A549 treated with CpdA at 1 μM for 4 hours (cell line): ENCODE results near the gene ABCA4. TPM values are rescaled to one million over a fixed set of nuclear protein-coding genes. Genes with fewer than 3 reads are reported as not detected.

ENCODE experiments used
- total RNA-seq: library from RNA; stranded (reverse); fragments of 200-300 nt; extraction: Qiagen RNA extraction; gene quantifications from 5 replicates; pipeline ENCODE4 v1.2.3, GENCODE V29; 2022; ENCODE audit warnings: low read depth

The ABCA4 gene
- total RNA-seq = 0.07 to 0.27 TPM (median 0.13 TPM) in 3 of 5 replicates, not detected in the others

GRCh38 chr1:94120991-94121390, at the start of gene ABCA4:
Gene ABCA4 (minus strand): TSS chr1:94121148. CDS start chr1:94121045, 103 bp downstream.

Other genes starting within 250 kb of the ABCA4 start
- gene DNTTIP2, start 241.9 kb downstream of the ABCA4 start, total RNA-seq = 42.3 to 50.8 TPM (median 45.7 TPM) in 5 replicates
- gene GCLM, start 211.7 kb downstream of the ABCA4 start, total RNA-seq = 111 to 137 TPM (median 126 TPM) in 5 replicates
- gene ARHGAP29, start 116.4 kb upstream of the ABCA4 start, total RNA-seq = 13.8 to 23.2 TPM (median 15.0 TPM) in 5 replicates